BE2C (cell line): ENCODE measurements around the gene ZDHHC8.
A peak's percentile ranks its signal among the peaks of the same experiment; 100 is the strongest.

Experiments
- DNase-seq: peaks from one replicate; pipeline ENCODE4 v3.0.0-alpha.2; 2020
- H3K27me3 ChIP-seq: fragments of 250-450 bp; sonication (Bioruptor Pico); 2 replicates; pipeline ENCODE4 v1.5.1; 2020; ENCODE audit warnings: mild to moderate bottlenecking
- H3K36me3 ChIP-seq: fragments of 250-450 bp; sonication (Bioruptor Pico); 2 replicates; pipeline ENCODE4 v1.5.1; 2020; ENCODE audit warnings: mild to moderate bottlenecking
- H3K4me1 ChIP-seq: fragments of 250-450 bp; sonication (Bioruptor Pico); 2 replicates; pipeline ENCODE4 v1.5.1; 2020
- H3K4me3 ChIP-seq: 2 replicates; pipeline ENCODE4 v1.5.1; 2011; ENCODE audit warnings: low read depth, low read length
- H3K9me3 ChIP-seq: fragments of 250-450 bp; sonication (Bioruptor Pico); 2 replicates; pipeline ENCODE4 v1.5.1; 2020
- CTCF ChIP-seq: IDR thresholded peaks from 2 replicates; pipeline ENCODE4 v1.5.1; 2012; ENCODE audit warnings: mild to moderate bottlenecking, low read depth, low read length

Gene ZDHHC8

GRCh38 chr22:20116376-20116950 is 15.1 kb upstream of the ZDHHC8 start:
- no peak for DNase-seq
- Histone ChIP-seq H3K4me1 (peaks cover 5% of the 10 kb centered on the region), H3K9me3 (no peaks in the 10 kb centered on the region), H3K27me3 (no peaks in the 10 kb centered on the region), H3K36me3 (peaks cover 84% of the 10 kb centered on the region), H3K4me3 (peak overlapping the region; percentile 95)
- no peak for TF ChIP-seq CTCF

GRCh38 chr22:20116951-20117632 is 14.5 kb upstream of the ZDHHC8 start, which contains the start of gene TRMT2A:
Gene TRMT2A, minus strand, starts transcription at chr22:20117226. Its CDS starts 320 bp downstream, at chr22:20116906.
- Histone ChIP-seq H3K9me3 (no peaks in the 10 kb centered on the region), H3K4me1 (peaks cover 5% of the 10 kb centered on the region), H3K27me3 (no peaks in the 10 kb centered on the region), H3K36me3 (peaks cover 84% of the 10 kb centered on the region), H3K4me3 (peak within 1 kb of the TSS; percentile 95)
- DNase-seq = peak; percentile 98
- TF ChIP-seq CTCF = peak; percentile 28; the same call in 1 of the 2 replicates

DNA sequence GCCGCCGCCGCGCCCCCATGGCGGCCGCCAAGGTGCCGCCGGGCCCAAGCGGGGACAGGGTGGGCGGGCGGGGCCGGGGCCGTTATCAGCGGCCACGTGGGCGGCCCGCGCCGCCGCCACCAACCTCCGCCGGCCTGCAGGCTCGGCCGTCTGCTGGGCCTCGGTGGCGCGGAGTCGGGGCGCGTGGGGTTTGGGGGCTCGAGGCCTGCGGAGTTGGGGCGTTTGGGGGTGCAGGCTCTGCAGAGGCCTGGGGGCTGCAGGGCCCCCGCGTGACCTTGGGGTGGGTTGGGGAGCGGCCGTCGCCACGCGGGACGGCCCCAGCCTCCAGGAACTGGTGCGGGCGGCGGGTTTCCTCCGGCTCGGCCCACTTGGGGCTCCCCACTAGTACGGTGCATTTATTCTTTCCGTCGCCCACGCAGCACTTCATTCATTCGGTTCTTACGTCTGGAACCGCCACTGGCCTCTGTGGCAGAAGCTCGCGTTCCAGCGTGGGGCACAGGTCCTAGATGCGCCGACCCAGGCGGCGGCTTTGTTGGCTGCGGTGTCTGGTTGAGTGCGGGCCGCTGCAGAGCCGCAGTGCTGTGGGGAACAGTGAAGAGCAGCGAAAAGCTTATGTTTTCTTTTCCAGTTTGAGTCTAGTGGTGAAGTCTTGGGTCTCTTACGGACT is 13.8 kb upstream of the ZDHHC8 start:
- H3K9me3 ChIP-seq = no peaks in the 10 kb centered on the region
- H3K27me3 ChIP-seq = no peaks in the 10 kb centered on the region
- peaks cover 5% of the 10 kb centered on the region for H3K4me1 ChIP-seq
- H3K4me3 ChIP-seq = peak overlapping the region; percentile 95
- DNase-seq = peak; percentile 22
- no peak for TF ChIP-seq CTCF
- peaks cover 81% of the 10 kb centered on the region for H3K36me3 ChIP-seq

DNA sequence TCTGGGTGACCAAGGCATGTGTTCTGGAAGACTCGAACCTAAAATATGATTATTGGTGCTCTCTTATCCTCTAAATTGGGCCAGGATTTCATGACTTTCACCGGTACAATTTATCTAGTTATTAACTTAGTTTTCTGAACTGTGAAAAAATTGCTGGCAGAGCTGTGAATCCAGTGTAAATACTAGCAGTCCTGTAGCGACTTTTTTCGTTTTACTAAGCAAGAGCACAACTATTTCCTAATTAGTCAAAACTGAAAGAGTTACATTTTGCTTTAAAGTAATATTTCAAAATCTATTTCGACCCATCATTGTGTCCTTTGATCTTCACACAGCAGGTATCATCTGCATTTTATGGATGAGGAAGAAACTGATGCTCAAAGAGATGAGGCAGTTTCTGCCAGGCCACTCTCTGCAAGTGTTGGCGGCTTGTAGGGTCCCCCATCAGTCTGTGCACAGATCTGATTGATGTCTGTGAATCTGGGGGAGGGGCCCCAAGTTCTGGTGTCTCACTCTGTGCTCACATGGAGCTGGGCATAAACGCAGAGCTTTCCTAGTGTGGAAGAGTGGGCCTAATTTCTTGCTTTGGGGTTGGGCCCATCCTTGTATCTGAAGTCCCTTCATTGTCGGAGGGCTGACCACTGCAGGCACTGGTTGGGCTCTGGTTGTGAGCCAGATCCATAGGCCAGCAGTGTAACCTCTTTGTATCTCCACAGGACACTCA is 13.1 kb upstream of the ZDHHC8 start:
- TF ChIP-seq CTCF = no peak
- DNase-seq = peak; percentile 7
- Histone ChIP-seq H3K9me3 (no peaks in the 10 kb centered on the region), H3K4me3 (peak overlapping the region; percentile 95), H3K4me1 (peaks cover 5% of the 10 kb centered on the region), H3K27me3 (no peaks in the 10 kb centered on the region), H3K36me3 (peaks cover 75% of the 10 kb centered on the region)

DNA sequence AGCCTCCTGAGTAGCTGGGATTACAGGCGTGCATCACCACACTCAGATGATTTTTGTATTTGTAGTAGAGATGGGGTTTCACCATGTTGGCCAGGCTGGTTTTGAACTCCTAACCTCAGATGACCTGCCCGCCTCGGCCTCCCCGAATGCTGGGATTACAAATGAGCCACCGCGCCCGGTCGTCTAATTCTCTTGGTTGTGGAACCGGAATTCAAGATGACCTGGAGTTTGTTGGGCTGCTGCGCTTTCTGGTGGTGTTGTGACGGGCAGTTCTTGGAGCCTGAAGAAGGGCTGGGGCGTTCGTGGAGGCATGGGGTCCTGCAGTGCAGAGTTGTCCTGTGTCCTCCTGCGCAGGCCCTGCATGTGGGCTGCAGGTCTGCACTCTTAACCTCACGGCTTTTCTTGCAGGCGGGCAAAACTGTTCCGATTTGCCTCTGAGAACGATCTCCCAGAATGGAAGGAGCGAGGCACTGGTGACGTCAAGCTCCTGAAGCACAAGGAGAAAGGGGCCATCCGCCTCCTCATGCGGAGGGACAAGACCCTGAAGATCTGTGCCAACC is 9.7 kb upstream of the ZDHHC8 start:
- DNase-seq = no peak
- H3K36me3 ChIP-seq = peaks cover 83% of the 10 kb centered on the region
- no peaks in the 10 kb centered on the region for H3K9me3 ChIP-seq
- no peak overlapping the region for H3K4me3 ChIP-seq
- peaks cover 8% of the 10 kb centered on the region for H3K4me1 ChIP-seq
- no peaks in the 10 kb centered on the region for H3K27me3 ChIP-seq
- no peak for TF ChIP-seq CTCF
